Muscle layer of duodenum (tissue), 2 donors: ENCODE results near the gene PRKAR1B.

ENCODE experiments used
- H3K27ac ChIP-seq: one replicate; pipeline ENCODE4 v1.7.0; 2013; ENCODE audit warnings: mild to moderate bottlenecking, low read length
- H3K27me3 ChIP-seq: one replicate; pipeline ENCODE4 v1.7.0; 2013; ENCODE audit warnings: low read depth, mild to moderate bottlenecking, control low read depth, low read length
- H3K36me3 ChIP-seq, 2 donors: one replicate each; pipeline ENCODE4 v1.7.0; 2013; ENCODE audit warnings: low read length in 2 of 2, control low read depth in 1 of 2, mild to moderate bottlenecking in 1 of 2; ENCODE audit not compliant: insufficient read depth in 2 of 2, control insufficient read depth in 1 of 2
- H3K4me1 ChIP-seq, 2 donors: one replicate each; pipeline ENCODE4 v1.7.0; 2013; ENCODE audit warnings: low read length in 2 of 2, mild to moderate bottlenecking in 2 of 2, control low read depth in 1 of 2, moderate library complexity in 1 of 2; ENCODE audit not compliant: insufficient read depth in 2 of 2, control insufficient read depth in 1 of 2
- H3K4me3 ChIP-seq, 2 donors: one replicate each; pipeline ENCODE4 v1.7.0; 2013; ENCODE audit warnings: low read length in 2 of 2, low read depth in 1 of 2, mild to moderate bottlenecking in 1 of 2
- H3K9me3 ChIP-seq, 2 donors: one replicate each; pipeline ENCODE4 v1.7.0; 2013; ENCODE audit warnings: low read length in 2 of 2, control low read depth in 1 of 2, mild to moderate bottlenecking in 1 of 2; ENCODE audit not compliant: control insufficient read depth in 1 of 2
- donor health status: healthy.

The PRKAR1B gene

DNA sequence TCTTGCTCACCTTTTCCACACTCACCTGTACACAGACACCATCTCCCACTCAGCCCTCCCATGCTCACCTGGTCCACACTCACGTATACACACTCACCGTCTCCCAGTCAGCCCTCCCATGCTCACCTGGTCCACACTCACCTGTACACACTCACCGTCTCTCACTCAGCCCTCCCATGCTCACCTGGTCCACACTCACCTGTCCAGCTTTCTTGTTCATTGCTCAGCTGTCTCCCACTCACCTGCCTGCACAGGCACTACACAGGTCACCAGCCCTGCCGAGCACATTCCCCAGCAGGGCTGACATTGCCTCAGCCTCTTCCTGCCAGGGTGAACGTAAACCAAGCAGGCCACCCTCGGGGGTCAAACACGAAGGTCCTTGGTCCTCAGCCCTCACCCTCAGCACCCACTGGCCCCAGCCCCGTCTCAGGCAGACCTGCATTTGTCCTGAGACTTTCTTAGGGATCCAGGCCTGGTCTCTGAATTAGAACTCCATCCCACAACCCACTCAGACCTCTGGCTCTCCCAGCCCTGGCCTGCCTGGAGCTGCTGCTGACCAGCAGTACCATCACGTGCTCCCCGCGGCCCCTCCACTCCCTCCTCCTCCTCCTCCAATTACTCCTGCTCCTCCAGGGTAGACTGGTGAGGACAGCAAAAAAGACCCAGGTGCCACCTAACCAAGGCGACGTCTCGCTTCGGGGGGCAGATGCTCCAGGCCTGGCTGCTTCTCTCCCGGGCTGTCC, 13.4 kb downstream of the PRKAR1B start:
- no peaks in the 10 kb centered on the region for H3K36me3 ChIP-seq
- no peak overlapping the region for H3K4me3 ChIP-seq
- H3K9me3 ChIP-seq: no peaks in the 10 kb centered on the region
- no peaks in the 10 kb centered on the region for H3K27me3 ChIP-seq
- H3K4me1 ChIP-seq: no peaks in the 10 kb centered on the region
- H3K27ac ChIP-seq: no peak overlapping the region

DNA sequence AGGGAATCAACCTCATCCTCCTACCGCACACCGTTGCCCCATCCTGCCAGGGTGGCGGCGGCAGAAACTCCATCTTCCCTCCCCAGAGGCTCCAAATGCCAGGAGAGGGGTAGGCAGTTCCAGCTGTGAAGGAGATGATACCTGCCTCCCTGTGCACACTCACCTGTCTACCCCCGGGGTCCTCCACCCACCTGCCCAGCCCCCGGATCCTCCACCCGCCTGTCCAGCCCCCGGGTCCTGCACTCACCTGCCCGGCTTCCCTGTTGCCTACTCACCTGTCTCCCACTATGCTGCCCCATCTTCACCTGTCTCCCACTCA, 14.0 kb downstream of the PRKAR1B start:
- Histone ChIP-seq H3K4me3 (no peak overlapping the region), H3K27me3 (no peaks in the 10 kb centered on the region), H3K9me3 (no peaks in the 10 kb centered on the region), H3K36me3 (no peaks in the 10 kb centered on the region), H3K4me1 (no peaks in the 10 kb centered on the region), H3K27ac (no peak overlapping the region)

DNA sequence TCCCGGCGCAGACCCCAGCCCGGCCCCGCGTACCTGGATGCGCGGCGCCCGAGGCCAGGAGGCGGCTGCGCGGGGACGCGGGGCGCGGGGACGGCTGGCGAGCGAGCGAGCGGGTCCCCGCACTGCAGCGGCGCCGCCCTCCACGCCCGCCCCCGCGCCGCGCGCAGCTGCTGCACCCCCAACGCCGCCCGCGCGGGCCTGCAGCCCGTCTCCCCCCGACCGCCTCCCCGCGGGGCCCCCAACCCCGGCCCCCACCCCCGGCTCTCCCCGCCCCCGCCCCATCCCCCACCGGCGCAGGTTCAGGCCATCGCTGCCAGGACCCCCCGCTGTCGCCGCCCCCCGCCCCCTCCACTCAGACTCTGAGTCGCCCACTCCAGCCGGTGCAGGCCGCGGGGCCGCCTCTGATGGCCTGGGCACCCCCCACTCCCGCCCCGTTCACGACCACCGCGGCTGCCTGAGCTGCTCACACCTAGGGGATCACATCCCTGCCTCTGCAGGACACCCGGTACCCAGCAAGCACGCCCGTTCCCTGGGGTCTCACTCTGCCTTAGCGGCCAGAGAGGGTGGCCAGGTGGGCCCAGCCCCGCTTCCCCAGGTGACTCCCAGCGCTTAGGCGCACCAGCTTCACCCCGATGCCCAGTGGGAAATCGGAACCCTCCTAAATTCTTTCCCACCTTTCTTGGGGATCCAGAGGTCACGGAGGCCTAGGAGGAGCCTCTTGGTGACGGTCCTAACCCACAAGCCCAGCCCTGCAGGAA, 14.5 kb downstream of the PRKAR1B start:
- H3K36me3 ChIP-seq: no peaks in the 10 kb centered on the region
- H3K27me3 ChIP-seq: no peaks in the 10 kb centered on the region
- H3K9me3 ChIP-seq: no peaks in the 10 kb centered on the region
- H3K4me3 ChIP-seq: peak overlapping the region in 1 of 2 donors; percentile 68
- no peak overlapping the region for H3K27ac ChIP-seq
- no peaks in the 10 kb centered on the region for H3K4me1 ChIP-seq

DNA sequence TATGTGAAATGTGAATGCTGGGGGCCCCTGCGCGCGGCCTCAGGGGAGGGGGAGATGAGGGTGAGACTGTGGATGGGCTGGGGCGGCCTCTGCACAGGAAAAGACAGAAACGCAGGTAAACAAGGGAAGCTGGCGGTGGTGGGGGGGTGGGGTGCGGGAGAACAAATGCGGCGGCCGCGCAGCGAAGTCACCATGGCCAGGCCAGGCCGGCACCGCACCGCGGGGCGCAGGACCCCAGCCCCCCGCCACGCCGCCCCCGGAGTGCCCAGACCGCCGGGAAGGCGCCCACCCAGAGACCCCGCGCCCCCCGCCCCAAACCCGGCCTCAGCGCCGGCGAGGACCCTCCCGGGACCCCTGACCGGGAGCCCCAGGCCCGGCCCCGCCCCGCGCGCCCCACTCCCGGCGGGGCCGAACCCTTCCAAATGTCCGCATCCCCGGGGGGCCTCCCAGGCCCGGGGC, 15.1 kb downstream of the PRKAR1B start:
- Histone ChIP-seq H3K27me3 (no peaks in the 10 kb centered on the region), H3K27ac (no peak overlapping the region), H3K4me3 (peak overlapping the region; percentile 11 to 68)

DNA sequence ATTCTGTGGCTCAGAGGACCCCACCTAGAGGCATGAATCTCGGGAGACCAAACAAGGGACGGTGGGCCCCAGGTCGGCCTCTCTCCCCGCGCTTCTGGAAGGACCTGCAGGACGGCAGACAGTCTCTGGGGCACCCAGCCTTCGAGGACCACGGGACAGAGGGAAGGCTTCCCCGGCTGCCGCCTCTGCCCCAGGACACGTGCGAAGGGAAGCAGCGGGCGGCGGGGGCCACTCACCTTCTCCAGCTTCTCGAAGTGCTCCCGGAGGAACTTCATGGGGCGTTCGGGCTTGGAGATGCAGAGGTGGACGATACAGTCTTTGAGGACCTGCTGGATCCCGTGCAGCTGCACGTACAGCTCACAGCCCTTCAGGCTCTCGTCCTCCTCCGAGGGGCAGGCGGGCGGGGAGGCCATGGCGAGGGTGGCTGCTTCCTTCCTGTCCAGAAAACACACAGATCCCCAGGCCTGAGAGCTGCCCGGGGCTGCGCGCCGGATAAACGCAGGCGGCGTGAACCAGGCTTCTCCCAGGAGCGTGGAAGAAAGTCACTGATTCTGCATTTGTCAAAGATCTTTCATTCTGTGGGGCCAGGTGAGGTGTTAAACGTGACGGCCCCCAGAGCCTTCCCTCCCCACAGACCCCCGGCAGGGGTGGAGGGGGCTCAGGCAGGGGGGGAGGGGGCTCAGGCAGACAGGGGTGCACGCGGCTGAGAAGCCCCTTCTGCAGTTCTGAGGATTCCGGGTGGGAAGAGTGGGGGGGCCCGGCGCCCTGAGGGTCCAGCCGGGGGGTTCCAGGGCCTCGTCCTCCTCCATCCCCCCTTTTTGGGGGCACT, 15.8 kb downstream of the PRKAR1B start:
- Histone ChIP-seq H3K27ac (no peak overlapping the region), H3K4me3 (peak overlapping the region; percentile 11 to 68), H3K9me3 (no peaks in the 10 kb centered on the region), H3K27me3 (no peaks in the 10 kb centered on the region), H3K36me3 (no peaks in the 10 kb centered on the region), H3K4me1 (no peaks in the 10 kb centered on the region)

More for the DNA sequence above, 15.1 kb downstream of the PRKAR1B start:
- H3K9me3 ChIP-seq: no peaks in the 10 kb centered on the region
- H3K36me3 ChIP-seq: no peaks in the 10 kb centered on the region
- no peaks in the 10 kb centered on the region for H3K4me1 ChIP-seq

DNA sequence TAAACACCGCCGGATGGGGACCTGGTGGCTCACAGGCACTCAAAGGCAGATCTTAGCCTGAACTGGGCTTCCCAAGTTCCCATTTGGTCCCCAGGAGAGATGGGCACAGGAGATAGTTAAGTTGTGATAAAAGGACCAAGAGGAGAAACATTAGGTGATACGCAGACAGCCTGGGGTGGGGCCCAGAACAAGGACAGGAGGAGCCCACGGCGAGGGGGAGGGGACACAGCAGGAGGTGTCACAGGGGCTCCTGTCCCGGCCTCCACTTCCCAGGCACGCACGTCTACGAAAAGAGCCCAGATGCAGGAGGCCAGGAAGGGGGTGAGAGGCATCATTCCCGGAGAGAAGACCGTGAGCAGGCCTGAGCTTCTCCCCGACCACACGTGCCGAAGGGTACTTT, 16.9 kb downstream of the PRKAR1B start:
- no peak overlapping the region for H3K27ac ChIP-seq
- no peaks in the 10 kb centered on the region for H3K9me3 ChIP-seq
- H3K27me3 ChIP-seq: no peaks in the 10 kb centered on the region
- H3K4me3 ChIP-seq: no peak overlapping the region
- H3K36me3 ChIP-seq: no peaks in the 10 kb centered on the region
- H3K4me1 ChIP-seq: no peaks in the 10 kb centered on the region

DNA sequence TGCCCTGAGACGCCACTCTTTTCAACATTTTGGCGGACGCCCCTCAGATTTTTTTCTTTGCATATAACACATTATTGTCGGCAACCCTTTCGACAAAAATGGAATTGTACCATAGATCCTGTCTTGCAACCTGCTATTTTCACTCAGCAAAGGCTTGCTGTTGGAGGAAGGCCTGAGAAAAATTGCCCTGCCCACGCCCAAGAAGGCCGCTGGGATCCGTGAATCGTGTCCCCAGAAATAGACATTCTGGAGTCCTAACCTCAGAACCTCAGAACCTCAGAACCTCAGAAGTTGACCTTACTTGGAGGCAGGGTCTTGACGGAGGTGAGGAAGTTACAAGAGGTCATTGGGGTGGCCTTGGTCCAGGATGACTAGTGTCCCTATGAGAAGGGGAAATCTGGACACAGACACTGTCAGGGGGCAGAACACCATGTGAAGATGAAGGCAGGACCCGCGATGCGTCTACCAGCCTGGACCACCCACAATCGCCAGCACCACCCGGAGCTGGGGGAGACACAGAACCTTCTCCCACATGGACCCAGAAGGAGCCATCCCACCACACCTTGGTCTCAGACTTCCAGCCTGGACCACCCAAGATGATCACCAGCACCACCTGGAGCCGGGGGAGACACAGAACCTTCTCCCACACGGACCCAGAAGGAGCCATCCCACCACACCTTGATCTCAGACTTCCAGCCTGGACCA, 19.6 kb downstream of the PRKAR1B start:
- no peak overlapping the region for H3K4me3 ChIP-seq
- no peaks in the 10 kb centered on the region for H3K9me3 ChIP-seq
- no peaks in the 10 kb centered on the region for H3K27me3 ChIP-seq
- H3K4me1 ChIP-seq: no peaks in the 10 kb centered on the region
- no peak overlapping the region for H3K27ac ChIP-seq
- H3K36me3 ChIP-seq: no peaks in the 10 kb centered on the region

DNA sequence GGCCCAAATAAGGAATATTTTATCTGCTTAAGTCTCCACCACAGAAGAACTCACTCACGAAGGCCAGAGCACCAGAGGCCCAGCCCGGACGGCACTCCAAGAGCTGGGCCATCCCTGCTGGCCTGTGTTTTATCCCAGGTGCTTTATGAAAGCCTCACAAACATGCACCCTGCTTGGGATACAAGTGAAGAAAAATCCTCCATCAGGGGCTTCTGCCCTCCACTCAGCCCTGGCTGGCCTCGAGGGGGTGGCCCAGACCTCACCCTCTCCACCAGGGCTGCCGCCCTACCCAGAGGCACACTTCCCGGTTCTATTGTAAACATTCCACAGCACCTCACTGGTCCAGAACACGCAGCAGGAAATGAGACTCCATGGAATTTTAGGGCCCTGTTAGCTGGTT, 20.4 kb downstream of the PRKAR1B start:
- Histone ChIP-seq H3K36me3 (no peaks in the 10 kb centered on the region), H3K27ac (no peak overlapping the region), H3K9me3 (no peaks in the 10 kb centered on the region), H3K4me1 (no peaks in the 10 kb centered on the region), H3K27me3 (no peaks in the 10 kb centered on the region), H3K4me3 (no peak overlapping the region)

DNA sequence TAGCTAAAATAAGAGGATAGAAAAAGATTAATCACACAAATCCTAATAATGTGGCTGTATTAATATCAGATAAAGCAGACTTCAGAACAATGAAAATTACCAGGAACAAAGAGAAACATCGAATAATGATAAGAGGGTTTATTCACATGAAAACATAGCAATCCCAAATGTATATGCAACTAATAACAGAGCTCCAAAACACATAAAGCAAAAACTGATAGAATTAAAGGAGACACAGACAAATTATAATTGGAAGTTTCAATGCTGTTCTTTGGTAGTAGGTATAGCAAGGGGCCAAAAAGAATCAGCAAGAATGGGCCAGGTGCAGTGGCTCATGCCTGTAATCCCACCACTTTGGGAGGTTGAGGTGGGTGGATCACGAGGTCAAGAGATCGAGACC, 24.0 kb downstream of the PRKAR1B start:
- Histone ChIP-seq H3K9me3 (no peaks in the 10 kb centered on the region), H3K36me3 (no peaks in the 10 kb centered on the region), H3K4me1 (peaks cover 0 to 7% of the 10 kb centered on the region in 2 donors), H3K27me3 (no peaks in the 10 kb centered on the region), H3K4me3 (no peak overlapping the region), H3K27ac (no peak overlapping the region)

DNA sequence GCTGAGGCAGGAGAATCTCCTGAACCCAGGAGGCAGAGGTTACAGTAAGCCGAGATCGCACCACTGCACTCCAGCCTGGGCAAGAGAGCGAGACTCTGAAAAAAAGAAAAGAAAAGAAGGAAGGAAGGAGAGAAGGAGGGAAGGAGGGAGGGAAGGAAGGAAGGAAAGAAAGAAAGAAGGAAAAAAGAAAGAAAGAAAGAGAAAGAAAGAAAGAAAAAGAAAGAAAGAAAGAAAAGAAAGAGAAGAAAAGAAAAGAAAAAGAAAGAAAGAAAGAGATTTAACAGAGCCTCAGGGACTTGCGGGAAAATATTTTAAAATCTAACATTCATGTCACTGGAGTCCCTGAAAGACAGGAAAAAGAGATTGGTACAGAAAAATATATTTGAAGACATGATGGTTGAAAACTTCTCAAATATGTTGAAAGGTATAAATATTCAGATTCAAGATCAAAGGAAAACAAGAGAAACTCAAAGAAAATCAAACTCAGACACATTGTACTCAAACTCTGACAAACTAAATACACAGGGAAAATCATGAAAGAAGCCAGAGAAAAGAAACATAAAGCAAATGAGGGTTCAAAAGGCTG, 25.9 kb downstream of the PRKAR1B start:
- Histone ChIP-seq H3K27me3 (no peaks in the 10 kb centered on the region), H3K36me3 (no peaks in the 10 kb centered on the region), H3K4me1 (peaks cover 0 to 11% of the 10 kb centered on the region in 2 donors), H3K4me3 (no peak overlapping the region), H3K27ac (no peak overlapping the region), H3K9me3 (no peaks in the 10 kb centered on the region)
